Non-pigmented ciliary epithelial cell (primary cell): ENCODE results near the gene IL36A.

ENCODE experiments used
- DNase-seq: peaks from one replicate; pipeline ENCODE4 v3.0.0-alpha.2; 2010; ENCODE audit warnings: low read depth

Gene IL36A

GRCh38 chr2:113005030-113005509 lies at the start of gene IL36A:
TSS of gene IL36A (plus strand) at chr2:113005459. CDS start at chr2:113005872, 413 bp downstream.
- no peak for DNase-seq

GRCh38 chr2:112957511-112957910 lies 47.7 kb upstream of the IL36A start:
- DNase-seq: no peak

DNA sequence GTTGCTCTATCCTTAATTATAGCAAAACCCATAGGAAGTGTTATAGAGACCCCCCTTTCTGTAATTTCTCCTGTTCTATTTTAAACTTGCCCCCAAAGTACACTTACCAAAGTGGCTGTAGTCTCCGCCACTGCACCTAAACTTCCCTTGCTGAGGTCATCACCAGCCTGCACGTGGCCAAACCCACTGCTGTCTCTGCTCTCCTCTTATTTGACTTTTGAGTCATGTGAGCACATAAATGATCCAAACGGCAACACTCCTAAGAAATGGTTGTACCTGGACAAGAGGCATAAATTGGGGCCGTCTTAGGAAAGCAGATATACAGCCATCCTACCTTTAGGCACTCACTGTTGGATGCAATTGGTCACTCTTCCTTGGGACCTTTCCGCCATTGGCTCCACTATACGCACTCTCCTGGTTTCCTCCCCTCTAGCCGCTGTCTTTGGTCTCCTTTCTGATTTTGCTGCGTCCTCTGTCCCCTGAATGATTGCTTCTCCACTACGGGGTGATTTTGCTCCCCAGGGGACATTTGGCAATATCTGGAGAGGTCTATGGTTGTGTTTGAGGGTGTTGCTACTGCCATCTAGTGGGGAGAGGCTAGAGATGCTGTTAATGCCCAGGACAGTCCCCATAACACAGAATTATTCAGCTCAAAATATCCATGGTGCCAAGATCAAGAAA lies 46.7 kb upstream of the IL36A start:
- peak; percentile 13 for DNase-seq

DNA sequence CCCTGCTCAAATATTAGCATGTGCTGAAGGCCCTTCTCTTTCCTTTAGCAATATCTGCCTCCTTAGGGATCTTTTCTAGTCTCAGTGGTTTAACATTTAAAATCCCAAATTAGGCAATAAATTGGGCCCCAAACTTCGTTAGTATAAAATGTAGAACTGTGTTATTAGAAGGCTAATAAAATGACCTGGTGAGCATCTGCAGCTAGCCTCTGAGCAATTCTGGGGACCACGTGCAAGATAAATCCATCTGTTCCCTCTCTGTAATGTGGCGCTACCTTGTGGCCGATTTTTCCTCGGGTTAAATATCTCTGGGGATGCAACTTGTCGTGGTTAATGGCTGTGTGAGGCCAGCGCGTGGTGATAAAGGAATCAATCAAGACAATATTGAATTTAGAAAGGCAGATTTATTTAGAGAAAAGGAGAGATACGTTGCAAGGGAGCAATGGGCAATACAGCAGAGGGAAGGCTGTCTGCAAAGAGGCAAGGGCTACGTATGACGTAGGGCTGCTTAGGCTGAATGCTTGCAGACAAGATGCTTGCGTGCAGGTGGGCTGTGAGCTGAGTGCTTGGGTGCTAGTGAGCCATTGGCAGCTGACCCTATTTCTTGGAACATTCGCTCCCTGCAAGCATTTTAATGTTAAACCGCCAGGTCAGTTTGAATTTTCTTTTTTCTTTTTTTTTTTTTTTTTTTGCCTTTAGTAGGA lies 46.0 kb upstream of the IL36A start:
- DNase-seq: no peak

DNA sequence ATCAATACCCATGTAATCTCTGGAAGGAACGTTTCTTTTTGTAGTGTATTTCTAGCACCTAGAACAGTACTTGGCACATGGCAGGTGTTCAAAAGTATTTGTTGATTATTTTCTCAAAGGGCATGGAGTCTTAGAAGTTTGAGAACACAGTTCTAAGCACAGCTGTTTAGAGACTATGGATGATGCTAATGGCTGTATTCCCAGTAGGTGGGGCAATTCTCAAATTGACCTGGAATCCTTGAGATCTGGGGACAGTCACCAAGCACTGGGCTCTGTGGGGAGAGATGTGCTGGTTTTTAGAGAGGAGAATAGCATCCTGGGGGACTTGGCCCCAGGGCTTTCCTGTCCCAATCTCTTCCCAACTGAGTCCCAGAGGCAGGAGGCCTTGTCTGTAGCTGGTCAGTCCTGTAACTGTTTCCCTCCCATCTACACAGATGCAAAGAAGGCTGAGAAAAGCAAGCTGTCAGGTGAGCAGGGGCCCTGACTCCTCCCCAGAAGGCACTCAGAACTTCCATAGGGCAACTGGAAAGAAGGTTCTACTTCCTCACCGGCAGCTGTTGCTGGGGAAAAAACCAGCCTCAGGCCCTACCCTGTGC lies 44.9 kb upstream of the IL36A start:
- no peak for DNase-seq

GRCh38 chr2:112962308-112963175 lies 42.7 kb upstream of the IL36A start:
- no peak for DNase-seq

DNA sequence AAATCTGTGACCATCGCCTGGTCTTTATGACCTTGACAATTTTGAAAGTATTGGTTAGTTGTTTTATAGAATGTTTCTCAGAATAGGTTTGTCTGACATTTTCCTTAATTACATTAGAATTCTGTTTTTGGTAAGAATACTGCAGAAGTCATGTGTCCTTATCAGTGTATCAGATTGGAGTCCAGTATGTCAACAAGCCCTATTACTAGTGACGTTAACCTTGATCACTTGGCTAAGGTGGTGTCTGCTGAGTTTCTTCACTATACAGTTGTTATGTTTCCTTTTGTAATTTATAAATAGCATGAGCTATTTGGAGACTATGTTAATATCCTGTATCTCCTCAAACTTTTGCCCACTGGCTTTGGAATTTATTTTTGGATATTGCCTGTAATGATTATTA lies 38.2 kb upstream of the IL36A start:
- no peak for DNase-seq

DNA sequence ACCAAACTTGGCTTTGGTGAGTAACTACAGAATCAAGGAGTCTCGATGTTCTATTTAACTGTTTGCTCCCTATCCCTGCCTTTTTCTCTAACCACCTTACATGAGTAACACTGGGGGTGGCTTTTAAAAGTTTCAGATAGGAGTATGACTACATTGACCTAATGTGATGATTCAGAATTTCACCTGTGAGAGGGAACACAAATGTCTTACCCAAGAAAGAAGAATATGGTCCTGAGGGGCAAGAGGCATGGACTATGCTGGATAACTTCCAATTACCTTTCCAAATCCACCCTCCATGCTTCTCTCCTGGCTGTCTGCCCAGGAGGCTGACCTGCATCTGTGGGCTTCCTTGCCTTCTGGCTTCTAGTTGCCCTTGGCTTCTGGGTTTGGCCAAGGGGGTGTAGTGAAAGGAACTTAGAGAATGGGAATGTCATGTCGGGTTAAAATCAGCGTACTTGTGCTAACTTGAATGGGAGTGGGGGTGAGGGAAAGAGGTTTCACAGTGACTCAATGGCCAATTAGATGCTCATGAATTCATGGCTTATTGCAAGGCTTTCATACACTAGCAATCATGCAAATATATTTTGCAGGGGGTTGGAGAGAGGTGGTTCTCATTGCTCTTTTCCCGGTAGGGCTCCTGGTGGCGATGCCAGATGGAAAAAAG lies 32.7 kb upstream of the IL36A start:
- no peak for DNase-seq

GRCh38 chr2:112973156-112973555 lies 32.1 kb upstream of the IL36A start:
- no peak for DNase-seq

GRCh38 chr2:112977559-112978056 lies 27.7 kb upstream of the IL36A start, which contains the start of gene IL36G:
TSS of gene IL36G (plus strand) at chr2:112978006. CDS start at chr2:112978639, 633 bp downstream.
- no peak for DNase-seq

DNA sequence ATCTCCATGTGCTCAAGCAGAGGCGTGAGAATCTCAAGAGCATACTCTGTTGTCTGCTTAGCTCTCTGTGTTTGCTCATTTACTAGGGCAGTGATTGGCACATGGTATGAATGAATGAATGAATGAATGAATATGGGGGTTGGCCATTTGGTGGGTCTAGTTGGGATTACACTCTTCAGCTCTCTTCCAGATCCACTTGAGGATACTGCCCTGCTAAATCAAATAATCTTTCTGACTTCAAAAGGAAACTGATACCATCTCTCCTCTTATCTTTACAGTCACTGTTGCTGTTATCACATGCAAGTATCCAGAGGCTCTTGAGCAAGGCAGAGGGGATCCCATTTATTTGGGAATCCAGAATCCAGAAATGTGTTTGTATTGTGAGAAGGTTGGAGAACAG lies 25.5 kb upstream of the IL36A start:
- no peak for DNase-seq

DNA sequence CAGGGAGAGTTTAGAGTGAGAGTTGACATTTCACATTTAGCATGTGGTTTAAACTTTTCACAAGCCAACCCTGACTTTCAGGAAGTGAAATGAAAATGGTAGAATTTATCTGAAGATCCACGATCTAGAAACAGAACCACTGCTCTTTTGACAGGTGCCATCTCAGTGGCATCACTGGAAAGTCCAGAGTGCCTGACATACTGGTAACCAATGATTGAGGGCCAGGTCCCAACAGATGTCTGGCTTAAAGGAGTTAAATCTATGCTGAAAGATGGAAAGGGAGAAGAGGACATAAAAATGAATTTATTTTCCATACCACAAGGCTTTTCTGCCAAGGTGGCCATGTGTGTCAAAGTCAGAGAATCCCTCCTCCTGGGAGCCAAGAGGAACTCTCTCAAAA lies 24.7 kb upstream of the IL36A start:
- no peak for DNase-seq

DNA sequence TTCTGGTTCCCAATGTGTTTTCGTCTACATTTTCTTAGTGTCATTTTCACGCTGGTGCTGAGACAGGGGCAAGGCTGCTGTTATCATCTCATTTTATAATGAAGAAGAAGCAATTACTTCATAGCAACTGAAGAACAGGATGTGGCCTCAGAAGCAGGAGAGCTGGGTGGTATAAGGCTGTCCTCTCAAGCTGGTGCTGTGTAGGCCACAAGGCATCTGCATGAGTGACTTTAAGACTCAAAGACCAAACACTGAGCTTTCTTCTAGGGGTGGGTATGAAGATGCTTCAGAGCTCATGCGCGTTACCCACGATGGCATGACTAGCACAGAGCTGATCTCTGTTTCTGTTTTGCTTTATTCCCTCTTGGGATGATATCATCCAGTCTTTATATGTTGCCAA lies 20.2 kb upstream of the IL36A start:
- no peak for DNase-seq

DNA sequence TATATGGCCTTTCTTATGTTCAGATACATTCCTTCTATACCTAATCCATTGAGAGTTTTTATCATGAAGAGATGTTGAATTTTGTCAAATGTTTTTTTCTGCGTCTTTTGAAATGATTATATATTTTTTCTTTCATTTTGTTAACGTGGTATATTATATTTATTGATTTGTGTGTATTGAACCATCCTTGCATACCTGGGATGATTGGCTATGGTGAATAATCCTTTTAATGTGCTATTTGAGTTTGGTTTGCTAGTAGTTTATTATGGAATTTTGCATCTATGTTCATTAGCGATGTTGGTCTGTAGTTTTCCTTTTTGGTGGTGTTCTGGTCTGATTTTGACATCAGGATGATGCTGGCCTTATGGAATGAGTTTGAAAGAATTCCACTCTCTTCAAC lies 15.6 kb upstream of the IL36A start:
- no peak for DNase-seq

GRCh38 chr2:112993831-112994230 lies 11.4 kb upstream of the IL36A start:
- DNase-seq: no peak

GRCh38 chr2:112994648-112995047 lies 10.6 kb upstream of the IL36A start:
- DNase-seq: no peak

DNA sequence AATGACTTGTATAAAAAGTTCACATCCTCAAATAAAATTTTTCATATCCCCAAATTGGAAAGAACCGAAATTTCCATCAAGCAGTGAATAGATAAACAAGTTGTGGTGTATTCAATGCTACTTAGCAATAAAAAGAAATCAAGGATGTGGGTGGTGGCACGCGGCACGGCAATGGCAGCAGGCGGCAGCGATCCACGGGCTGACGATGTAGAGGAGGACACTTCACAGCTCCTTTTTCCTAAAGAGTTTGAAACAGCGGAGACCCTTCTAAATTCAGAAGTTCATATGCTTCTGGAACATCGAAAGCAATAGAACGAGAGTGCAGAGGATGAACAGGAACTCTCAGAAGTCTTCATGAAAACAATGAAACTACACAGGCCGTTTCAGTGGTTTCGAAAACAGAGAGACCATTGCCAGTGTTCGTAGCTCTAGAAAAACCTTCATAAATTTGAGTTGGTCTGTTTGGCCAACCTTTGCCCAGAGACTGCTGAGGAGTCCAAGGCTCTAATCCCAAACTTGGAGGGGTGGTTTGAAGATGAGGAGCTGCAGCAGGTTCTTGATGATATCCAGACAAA lies 9.8 kb upstream of the IL36A start:
- no peak for DNase-seq

- no peak for DNase-seq
Measured at GRCh38 chr2:112996635-112997034, 8.6 kb upstream of the IL36A start.

GRCh38 chr2:112997151-112997550 lies 8.1 kb upstream of the IL36A start:
- DNase-seq: no peak

DNA sequence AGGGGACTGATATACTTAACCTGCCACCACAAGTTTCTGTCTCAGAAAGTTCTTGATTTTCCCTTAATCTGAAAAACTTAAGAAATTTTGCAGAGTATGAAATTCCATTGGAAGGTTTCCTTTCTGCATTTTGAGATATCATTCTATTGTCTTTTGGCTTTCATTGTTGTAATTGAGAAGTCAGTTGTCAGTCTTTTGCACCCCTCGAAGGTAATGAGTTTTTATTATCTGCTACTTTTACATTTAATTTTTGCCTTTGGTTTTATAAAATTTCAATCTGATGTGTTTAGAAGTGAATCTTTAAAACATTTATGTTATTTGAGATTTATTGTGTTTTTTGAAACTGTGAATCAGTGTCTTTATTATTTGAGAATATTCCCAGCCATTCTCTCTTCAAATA lies 4.8 kb upstream of the IL36A start:
- DNase-seq: no peak

- no peak for DNase-seq
Measured at GRCh38 chr2:113002677-113003076, 2.6 kb upstream of the IL36A start.
